ENCODE data around the gene TGFBR3L. TPM values are rescaled to one million over a fixed set of nuclear protein-coding genes. Genes with fewer than 3 reads are reported as not detected.

The TGFBR3L gene
- total RNA-seq, 4 donors from 2014 or later: not detected

GRCh38 chr19:7874897-7875273, 39.7 kb upstream of the TGFBR3L start:
- Histone ChIP-seq H3K27ac (no peak overlapping the region), H3K27me3 (peaks cover 0 to 47% of the 10 kb centered on the region in 2 donors), H3K9me3 (no peaks in the 10 kb centered on the region), H3K4me1 (peaks cover 0 to 43% (median 8%) of the 10 kb centered on the region in 4 donors), H3K36me3 (no peaks in the 10 kb centered on the region), H3K4me3 (no peak overlapping the region)
- TF ChIP-seq POLR2A (IDR thresholded peaks at IDR 0.05) (no peak), EP300 (IDR thresholded peaks at IDR 0.05) (no peak)
- TF ChIP-seq, protein P1, sequence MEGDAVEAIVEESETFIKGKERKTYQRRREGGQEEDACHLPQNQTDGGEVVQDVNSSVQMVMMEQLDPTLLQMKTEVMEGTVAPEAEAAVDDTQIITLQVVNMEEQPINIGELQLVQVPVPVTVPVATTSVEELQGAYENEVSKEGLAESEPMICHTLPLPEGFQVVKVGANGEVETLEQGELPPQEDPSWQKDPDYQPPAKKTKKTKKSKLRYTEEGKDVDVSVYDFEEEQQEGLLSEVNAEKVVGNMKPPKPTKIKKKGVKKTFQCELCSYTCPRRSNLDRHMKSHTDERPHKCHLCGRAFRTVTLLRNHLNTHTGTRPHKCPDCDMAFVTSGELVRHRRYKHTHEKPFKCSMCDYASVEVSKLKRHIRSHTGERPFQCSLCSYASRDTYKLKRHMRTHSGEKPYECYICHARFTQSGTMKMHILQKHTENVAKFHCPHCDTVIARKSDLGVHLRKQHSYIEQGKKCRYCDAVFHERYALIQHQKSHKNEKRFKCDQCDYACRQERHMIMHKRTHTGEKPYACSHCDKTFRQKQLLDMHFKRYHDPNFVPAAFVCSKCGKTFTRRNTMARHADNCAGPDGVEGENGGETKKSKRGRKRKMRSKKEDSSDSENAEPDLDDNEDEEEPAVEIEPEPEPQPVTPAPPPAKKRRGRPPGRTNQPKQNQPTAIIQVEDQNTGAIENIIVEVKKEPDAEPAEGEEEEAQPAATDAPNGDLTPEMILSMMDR (IDR thresholded peaks at IDR 0.05): no peak
- DNase-seq (ENCODE audit: low spot score in 2 of 2): no peak
- 43 to 51% methylated on average over 12 of the region's 12 CpGs for WGBS, 2 donors

- no peak overlapping the region for H3K4me3 ChIP-seq
- H3K27ac ChIP-seq: no peak overlapping the region
- TF ChIP-seq POLR2A (IDR thresholded peaks at IDR 0.05) (no peak), EP300 (IDR thresholded peaks at IDR 0.05) (no peak)
- TF ChIP-seq, protein P1 (IDR thresholded peaks at IDR 0.05): no peak
- peaks cover 0 to 19% (median 4%) of the 10 kb centered on the region in 4 donors for H3K4me1 ChIP-seq
- WGBS, 2 donors: 68 to 73% methylated on average over 6 of the region's 6 CpGs
- DNase-seq (ENCODE audit: low spot score in 2 of 2): no peak
- H3K9me3 ChIP-seq: no peaks in the 10 kb centered on the region
- peaks cover 0 to 41% of the 10 kb centered on the region in 2 donors for H3K27me3 ChIP-seq
- no peaks in the 10 kb centered on the region for H3K36me3 ChIP-seq
Measured at GRCh38 chr19:7877249-7877836, 37.3 kb upstream of the TGFBR3L start.

DNA sequence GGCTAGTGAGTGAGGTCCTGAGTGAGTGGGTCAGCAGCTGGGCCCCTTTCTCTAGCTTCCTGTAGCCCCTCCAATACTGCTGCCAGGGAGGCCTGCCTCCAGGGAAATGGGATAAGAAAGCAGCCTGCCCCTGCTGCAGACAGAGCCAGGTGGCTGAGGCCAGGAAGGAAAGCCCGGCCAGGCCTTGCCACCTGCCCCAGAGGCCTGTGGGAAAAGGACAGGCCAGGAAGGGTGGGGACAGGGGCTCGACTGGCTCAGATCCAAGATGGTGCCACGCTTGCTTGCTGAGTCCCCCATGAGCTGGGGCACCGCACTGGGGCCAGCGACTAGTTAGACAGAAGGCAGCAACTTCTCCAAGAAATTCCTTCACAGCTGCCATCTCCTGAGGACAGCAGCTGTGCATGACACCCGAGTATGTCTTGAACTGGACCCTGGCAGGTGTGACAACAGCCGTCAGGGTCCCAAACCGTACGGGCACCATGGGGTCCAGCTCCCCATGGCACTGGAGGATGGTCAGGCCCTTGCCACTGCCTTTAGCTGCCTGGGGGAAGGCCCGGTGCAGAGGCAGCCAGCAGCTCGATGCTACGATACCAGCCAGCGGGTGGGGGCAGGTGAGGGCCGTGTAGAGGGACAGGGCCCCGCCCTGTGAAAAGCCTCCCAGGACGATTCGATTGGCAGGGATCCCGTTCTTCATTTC, 35.4 kb upstream of the TGFBR3L start:
- peaks cover 0 to 23% of the 10 kb centered on the region in 2 donors for H3K27me3 ChIP-seq
- TF ChIP-seq, protein P1 (IDR thresholded peaks at IDR 0.05): no peak
- TF ChIP-seq POLR2A (IDR thresholded peaks at IDR 0.05): no peak
- TF ChIP-seq EP300 (IDR thresholded peaks at IDR 0.05): no peak
- 72 to 76% methylated on average over 18 of the region's 18 CpGs for whole genome bisulfite sequencing, 2 donors

DNA sequence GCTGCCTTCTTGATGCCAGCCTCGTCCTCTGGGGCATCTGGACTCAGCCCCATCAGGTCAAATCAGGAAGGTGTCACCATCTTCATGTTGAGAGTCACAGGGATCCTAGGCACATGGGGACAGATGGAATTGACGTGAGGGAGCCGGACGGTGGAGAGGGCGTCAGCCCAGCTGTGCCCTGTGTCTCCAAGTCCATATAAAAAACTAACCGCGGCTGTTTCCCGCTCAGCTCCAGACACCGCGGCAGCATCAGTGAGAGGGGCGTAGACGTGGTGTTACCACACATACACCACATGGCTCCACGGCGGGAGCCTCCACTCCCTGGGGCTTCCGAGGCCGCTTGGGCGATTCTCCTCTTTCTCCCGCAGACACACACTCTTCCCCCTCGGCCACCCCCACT, 34.8 kb upstream of the TGFBR3L start:
- 86% methylated on average over 19 of the region's 19 CpGs for WGBS, 2 donors

More for the DNA sequence above, 35.4 kb upstream of the TGFBR3L start:
- Histone ChIP-seq H3K36me3 (no peaks in the 10 kb centered on the region), H3K4me3 (no peak overlapping the region), H3K27ac (no peak overlapping the region), H3K4me1 (peaks cover 0 to 5% (median 0%) of the 10 kb centered on the region in 4 donors), H3K9me3 (no peaks in the 10 kb centered on the region)
- no peak for DNase-seq (ENCODE audit: low spot score in 2 of 2)

More for the DNA sequence above, 34.8 kb upstream of the TGFBR3L start:
- Histone ChIP-seq H3K4me3 (no peak overlapping the region), H3K4me1 (no peaks in the 10 kb centered on the region), H3K36me3 (no peaks in the 10 kb centered on the region), H3K9me3 (no peaks in the 10 kb centered on the region), H3K27ac (no peak overlapping the region), H3K27me3 (peaks cover 0 to 18% of the 10 kb centered on the region in 2 donors)
- TF ChIP-seq POLR2A (IDR thresholded peaks at IDR 0.05): no peak
- TF ChIP-seq, protein P1 (IDR thresholded peaks at IDR 0.05): no peak
- no peak for TF ChIP-seq EP300 (IDR thresholded peaks at IDR 0.05)
- DNase-seq (ENCODE audit: low spot score in 2 of 2): no peak

All from tibial nerve (tissue), 4 donors.